ENCODE measurements around the gene SEMA4D. TPM values are rescaled to one million over a fixed set of nuclear protein-coding genes. Genes with fewer than 3 reads are reported as not detected.

SEMA4D gene
- total RNA-seq, 1 experiment from 2014 or later: 23.3 TPM

DNA sequence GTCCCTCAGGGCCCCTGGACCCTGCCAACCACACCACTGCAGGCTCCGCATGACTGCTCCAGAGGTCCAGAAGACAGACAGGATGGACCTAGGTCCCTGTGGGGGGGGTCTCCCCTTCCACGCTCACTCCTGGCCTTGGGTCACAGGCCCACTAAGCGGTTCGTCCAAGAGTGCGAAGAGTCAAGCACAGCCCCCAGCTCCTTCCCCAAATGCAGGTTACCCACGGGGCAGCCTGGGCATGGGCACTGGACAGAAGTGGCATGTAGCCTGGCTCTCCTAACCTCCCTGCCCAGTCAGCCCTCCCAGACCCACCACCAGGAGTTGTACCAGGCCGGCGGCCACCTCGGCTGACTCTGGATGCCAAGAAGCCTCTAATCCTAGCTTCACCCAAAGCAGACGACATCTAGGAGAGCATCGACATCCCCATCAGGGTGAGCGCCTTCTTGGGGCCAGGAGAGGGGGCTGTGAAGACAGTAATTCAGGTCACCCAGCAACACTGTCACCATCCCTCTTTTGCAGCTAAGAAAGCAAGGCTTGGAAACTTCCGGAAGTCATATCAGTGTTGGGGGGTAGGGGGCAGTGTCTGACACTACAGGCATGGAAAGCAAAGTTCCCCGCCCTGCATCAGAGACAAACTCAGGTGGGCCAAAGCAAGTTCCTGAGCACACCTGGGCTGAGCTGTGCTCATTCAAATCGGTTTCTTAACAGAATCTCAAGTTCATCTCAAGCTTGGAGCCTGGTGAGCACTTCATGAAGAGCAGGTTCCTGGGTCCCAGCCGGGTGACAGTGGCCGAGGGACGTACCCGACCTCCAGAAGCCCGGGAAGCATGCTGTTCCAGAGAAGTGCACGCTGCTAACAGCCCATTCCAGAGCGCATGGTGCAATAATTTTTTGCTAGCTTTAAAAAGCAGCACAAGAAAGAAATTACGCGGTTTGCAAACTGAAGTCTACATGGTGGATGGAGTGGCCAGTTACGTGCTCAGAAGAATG, 68.7 kb downstream of the SEMA4D start:
- TF ChIP-seq, protein P1, sequence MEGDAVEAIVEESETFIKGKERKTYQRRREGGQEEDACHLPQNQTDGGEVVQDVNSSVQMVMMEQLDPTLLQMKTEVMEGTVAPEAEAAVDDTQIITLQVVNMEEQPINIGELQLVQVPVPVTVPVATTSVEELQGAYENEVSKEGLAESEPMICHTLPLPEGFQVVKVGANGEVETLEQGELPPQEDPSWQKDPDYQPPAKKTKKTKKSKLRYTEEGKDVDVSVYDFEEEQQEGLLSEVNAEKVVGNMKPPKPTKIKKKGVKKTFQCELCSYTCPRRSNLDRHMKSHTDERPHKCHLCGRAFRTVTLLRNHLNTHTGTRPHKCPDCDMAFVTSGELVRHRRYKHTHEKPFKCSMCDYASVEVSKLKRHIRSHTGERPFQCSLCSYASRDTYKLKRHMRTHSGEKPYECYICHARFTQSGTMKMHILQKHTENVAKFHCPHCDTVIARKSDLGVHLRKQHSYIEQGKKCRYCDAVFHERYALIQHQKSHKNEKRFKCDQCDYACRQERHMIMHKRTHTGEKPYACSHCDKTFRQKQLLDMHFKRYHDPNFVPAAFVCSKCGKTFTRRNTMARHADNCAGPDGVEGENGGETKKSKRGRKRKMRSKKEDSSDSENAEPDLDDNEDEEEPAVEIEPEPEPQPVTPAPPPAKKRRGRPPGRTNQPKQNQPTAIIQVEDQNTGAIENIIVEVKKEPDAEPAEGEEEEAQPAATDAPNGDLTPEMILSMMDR (IDR thresholded peaks at IDR 0.05; ENCODE audit: unreplicated experiment): no peak
- intact Hi-C loops (cut with micrococcal nuclease; ENCODE audit: unreplicated experiment): no loop called here
- DNase-seq: no peak
- H3K4me3 Mint-ChIP-seq (ENCODE audit: low read depth, unreplicated experiment): no peak overlapping the region
- CTCF ChIA-PET: no interaction called here
- H3K27me3 Mint-ChIP-seq (ENCODE audit: unreplicated experiment): no peaks in the 10 kb centered on the region
- H3K4me1 Mint-ChIP-seq (ENCODE audit: low read depth, unreplicated experiment): peaks cover 7% of the 10 kb centered on the region
- H3K36me3 Mint-ChIP-seq (ENCODE audit: insufficient read depth, unreplicated experiment): no peaks in the 10 kb centered on the region
- H3K27ac Mint-ChIP-seq (ENCODE audit: unreplicated experiment): no peak overlapping the region
- no peaks in the 10 kb centered on the region for H3K9me3 Mint-ChIP-seq (ENCODE audit: low read depth, unreplicated experiment)
- no TSS peak for BruUV-seq (replicated peaks)

DNA sequence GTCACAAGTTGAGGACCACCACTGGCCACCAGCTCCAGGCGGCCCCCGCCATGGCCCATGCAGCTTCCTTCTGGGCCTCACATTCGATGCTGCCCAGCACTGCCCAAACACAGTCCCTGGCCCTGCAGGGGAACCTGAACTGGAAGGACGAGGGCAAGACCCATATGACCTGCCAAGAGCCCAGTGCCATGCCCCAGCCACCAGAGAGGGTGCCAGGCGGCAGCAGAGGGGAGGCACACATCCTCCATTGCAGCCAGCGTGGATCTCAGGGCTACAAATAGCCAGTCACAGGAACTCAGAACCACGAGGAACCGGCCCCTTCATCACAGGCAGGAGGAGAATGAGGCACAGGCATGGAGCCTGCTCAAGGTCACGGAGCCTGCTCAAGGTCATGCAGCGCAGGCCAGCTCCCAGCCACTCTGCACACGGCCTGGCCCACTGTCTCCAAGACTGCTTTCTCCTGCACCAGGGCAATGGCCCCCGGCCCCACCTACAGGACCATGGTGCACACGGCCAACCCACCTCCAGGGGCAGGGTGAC, 69.6 kb downstream of the SEMA4D start:
- Mint-ChIP-seq H3K4me3 (ENCODE audit: low read depth, unreplicated experiment) (no peak overlapping the region), H3K4me1 (ENCODE audit: low read depth, unreplicated experiment) (peaks cover 7% of the 10 kb centered on the region), H3K9me3 (ENCODE audit: low read depth, unreplicated experiment) (no peaks in the 10 kb centered on the region), H3K27ac (ENCODE audit: unreplicated experiment) (no peak overlapping the region), H3K36me3 (ENCODE audit: insufficient read depth, unreplicated experiment) (no peaks in the 10 kb centered on the region), H3K27me3 (ENCODE audit: unreplicated experiment) (no peaks in the 10 kb centered on the region)
- no TSS peak for BruUV-seq (replicated peaks)
- CTCF ChIA-PET: no interaction called here
- no peak for DNase-seq
- TF ChIP-seq, protein P1 (IDR thresholded peaks at IDR 0.05; ENCODE audit: unreplicated experiment): no peak
- intact Hi-C loops (cut with micrococcal nuclease; ENCODE audit: unreplicated experiment): no loop called here

DNA sequence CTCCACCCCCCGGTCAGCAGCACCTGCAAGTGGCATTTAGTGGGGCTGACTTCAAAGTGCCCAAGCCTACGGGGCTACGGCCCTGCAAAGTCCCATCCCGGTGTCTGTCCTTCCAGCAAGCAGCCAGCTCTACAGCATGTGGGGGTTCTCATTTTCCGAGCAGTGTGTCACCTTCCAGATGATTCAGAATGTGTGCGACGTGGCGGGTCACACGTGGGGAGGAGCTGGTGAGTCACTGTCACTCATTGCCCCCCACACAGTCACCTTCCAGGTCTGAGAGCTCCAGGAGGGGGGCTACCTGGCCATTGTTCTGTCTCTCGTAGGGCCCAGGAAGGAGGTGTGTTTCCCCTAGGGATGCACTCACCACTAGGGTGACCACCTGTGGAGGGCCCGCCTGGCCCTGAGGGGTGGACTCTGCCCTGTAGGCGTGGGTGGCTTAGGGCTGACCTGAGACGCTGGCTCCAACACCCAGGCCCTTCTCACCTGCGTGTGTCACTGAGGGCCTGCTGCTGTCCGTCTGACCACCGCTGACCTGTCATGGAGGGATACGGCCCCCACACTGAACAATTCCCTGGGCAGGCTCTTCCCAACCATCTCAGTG, 70.2 kb downstream of the SEMA4D start:
- DNase-seq: no peak
- TF ChIP-seq, protein P1 (IDR thresholded peaks at IDR 0.05; ENCODE audit: unreplicated experiment): no peak
- Mint-ChIP-seq H3K27me3 (ENCODE audit: unreplicated experiment) (no peaks in the 10 kb centered on the region), H3K4me3 (ENCODE audit: low read depth, unreplicated experiment) (no peak overlapping the region), H3K9me3 (ENCODE audit: low read depth, unreplicated experiment) (no peaks in the 10 kb centered on the region), H3K36me3 (ENCODE audit: insufficient read depth, unreplicated experiment) (no peaks in the 10 kb centered on the region), H3K4me1 (ENCODE audit: low read depth, unreplicated experiment) (peaks cover 7% of the 10 kb centered on the region), H3K27ac (ENCODE audit: unreplicated experiment) (no peak overlapping the region)
- BruUV-seq (replicated peaks): no TSS peak
- intact Hi-C loops (cut with micrococcal nuclease; ENCODE audit: unreplicated experiment): no loop called here
- CTCF ChIA-PET: no interaction called here

DNA sequence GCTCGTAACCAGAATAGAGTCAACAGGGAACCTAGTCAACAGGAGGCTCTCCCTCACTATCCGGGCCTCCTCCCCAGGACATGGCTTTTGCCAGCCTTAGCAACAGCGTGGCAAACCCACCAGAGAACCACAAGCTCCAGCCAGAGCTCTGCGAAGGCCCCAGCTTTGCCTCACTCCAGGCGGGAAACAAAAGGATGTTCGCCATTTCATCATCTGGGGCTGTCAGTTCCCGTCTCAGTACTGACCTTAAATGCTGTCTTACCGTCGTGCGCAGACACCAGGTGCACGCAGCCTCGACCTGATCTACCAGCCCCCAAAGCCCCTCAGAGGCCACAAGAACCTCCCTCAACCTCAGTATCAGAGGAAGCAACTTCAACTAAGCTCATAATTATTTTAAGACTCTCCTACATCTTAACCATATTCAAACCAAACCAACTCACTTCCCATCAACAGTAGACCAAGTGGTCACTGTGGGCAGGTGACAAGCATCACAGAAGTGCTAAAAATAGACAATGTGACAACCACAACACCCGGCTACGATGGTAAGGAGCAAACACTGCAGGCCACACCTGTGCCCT, 71.4 kb downstream of the SEMA4D start:
- Mint-ChIP-seq H3K4me1 (ENCODE audit: low read depth, unreplicated experiment) (no peaks in the 10 kb centered on the region), H3K27me3 (ENCODE audit: unreplicated experiment) (no peaks in the 10 kb centered on the region), H3K27ac (ENCODE audit: unreplicated experiment) (no peak overlapping the region), H3K4me3 (ENCODE audit: low read depth, unreplicated experiment) (no peak overlapping the region), H3K9me3 (ENCODE audit: low read depth, unreplicated experiment) (no peaks in the 10 kb centered on the region), H3K36me3 (ENCODE audit: insufficient read depth, unreplicated experiment) (no peaks in the 10 kb centered on the region)
- CTCF ChIA-PET: no interaction called here
- DNase-seq: no peak
- intact Hi-C loops (cut with micrococcal nuclease; ENCODE audit: unreplicated experiment): no loop called here
- BruUV-seq (replicated peaks): no TSS peak
- TF ChIP-seq, protein P1 (IDR thresholded peaks at IDR 0.05; ENCODE audit: unreplicated experiment): no peak

All from Calu3 (cell line).